ENCODE data around the gene HLA-C. TPM values are rescaled to one million over a fixed set of nuclear protein-coding genes. Genes with fewer than 3 reads are reported as not detected.
"Not testable (repeated sequence)": the region's sequence is repeated elsewhere in the genome, so short reads cannot be mapped to it uniquely, and the experiment has no call there.

The HLA-C gene
- total RNA-seq, 1 experiment from 2014 or later, result 133 TPM

DNA sequence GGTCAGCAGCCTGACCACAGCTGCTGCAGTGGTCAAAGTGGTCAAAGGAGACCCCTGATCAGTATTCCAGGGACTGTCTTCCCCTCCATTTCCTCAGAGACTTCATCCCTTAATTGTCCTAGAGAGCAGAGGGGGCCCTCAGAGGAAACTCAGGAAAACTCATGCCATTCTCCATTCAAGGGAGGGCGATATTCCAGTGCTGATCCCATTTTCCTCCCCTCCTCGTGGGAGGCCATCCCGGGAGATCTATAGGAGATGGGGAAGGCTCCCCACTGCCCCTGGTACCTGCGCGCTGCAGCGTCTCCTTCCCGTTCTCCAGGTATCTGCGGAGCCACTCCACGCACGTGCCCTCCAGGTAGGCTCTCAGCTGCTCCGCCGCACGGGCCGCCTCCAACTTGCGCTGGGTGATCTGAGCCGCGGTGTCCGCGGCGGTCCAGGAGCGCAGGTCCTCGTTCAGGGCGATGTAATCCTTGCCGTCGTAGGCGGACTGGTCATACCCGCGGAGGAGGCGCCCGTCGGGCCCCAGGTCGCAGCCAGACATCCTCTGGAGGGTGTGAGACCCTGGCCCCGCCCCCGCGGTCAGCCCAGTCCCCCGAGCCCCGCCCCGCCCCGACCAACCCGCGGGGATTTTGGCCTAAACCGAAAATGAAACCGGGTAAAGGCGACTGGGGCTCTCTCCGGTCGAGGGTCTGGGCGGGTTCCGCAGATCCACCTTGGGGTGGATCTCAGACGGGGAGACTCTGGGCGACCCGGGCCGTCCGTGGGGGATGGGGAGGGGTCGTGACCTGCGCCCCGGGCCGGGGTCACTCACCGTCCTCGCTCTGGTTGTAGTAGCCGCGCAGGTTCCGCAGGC is 878 bp downstream of the HLA-C start:
- DNase-seq (ENCODE audit: low spot score), result peak; percentile 5

DNA sequence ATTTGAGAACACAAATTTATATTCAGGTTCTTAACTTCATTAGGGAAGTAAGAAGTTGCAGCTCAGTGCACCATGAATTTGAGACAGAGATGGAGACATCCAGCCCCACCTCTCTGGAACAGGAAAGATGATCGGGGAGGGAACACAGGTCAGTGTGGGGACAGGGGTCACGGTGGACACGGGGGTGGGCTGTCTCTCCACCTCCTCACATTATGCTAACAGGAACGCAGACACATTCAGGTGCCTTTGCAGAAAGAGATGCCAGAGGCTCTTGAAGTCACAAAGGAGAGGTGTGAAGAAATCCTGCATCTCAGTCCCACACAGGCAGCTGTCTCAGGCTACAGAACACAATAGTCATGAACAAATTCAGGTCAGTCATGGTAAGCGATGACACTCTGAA is 3.1 kb downstream of the HLA-C start:
- no peak for DNase-seq (ENCODE audit: low spot score)

DNA sequence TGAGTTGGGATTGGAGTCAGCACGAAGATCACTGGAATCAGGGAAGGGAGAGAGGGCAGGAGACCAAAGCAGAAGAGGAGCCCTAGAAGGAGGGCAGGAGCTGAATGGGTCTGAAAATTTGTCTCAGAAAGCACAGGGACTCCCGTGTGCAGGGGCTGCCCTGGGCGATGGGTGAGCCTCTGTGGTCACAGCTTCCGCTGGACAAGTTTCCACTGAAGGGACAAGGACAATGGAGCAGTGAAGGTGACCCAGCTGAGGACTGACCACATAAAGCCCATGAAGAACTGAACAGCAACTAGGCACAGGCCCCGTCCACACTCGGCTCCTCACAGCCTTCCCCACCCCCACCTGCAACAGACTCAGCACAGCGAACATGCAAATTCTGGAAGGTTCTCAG is 3.5 kb downstream of the HLA-C start:
- no peak for DNase-seq (ENCODE audit: low spot score)

DNA sequence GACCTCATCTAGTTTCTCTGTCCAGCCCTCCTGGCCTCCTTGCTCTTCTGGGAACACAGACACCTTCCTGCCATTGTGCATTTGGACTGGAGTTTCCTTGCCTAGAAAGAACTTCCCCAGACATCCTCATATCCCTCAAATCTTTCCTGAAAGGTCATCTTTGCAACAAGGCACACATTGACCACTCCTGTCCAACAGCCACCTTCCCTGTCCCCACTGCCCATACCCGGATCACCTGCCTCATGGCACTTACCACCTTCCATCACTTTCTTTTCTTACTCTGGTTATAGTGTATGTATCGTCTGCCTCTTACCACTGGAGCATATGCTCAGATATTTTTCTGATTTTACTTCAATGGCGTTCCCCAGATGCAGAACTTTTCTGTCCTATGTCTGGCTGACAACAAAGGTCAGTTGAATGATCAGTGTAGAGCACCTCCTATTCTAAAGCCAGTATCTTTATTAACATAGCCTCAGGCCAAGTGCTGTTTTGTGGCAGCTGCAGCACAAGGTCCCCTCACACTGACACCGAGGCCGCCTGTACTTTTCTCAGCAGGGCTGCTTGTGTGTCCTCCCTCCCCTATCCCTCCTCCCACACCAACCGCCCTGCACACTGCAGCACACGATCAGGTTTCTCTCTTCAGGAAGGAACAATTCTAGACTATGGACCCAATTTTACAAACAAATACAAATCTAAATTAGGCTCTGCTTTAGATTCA is 4.1 kb downstream of the HLA-C start:
- DNase-seq (ENCODE audit: low spot score), result no peak

DNA sequence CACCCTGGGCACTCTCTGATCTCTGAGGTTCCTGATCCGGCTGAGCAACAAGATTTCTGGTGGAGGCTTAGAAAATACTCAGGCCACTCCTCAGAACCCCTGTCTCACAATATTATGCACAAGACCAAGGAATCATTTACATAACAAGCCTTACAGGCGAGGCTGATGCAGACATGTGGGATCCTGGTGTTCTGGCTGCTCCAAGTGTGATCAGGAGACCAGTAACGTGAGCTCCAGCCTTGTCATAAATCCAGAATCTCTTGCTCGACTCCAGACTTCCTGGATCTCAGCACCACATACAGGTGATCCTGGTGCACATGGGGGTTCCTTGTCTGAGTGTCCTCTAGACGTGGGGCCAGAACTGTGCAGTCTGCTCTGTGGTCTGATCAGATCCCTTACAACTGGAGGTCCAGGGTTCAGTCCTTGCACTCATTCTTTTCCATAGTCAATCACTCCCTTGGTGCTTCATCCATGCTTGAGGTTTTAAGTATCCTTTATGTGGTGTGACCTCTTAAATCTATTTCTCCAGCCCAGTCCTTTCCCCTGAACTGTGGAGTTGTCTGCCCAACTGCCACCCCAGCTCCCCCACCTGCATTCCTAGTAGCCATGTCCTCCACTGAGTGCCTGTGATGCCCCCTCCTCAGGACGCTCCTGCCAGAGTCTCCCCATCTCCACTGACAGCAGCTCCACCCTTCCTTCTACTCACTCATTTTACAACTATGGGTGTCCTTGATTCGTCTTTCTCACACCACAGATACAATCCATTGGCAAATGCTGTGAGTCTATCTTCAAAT is 5.1 kb downstream of the HLA-C start:
- DNase-seq (ENCODE audit: low spot score), result no peak

DNA sequence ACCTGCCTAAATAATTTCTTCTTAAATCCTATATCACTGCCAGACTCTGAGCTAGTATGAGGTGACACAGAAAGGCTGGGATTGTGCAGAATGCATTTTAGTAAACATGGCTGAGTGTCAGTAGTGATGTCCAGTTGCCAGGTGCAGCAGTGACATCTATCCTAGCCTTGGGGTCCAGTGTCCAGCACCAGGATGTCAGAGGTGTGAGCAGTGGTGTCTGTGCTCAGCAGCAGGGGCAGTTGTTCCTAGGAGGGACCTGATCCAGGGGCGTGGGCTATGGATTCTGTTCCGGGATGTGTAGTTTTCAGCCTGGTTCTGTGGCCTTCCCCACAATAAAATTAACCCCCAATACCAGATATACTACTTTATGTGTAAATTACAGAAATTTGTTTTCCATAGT is 6.0 kb downstream of the HLA-C start:
- no peak for DNase-seq (ENCODE audit: low spot score)

DNA sequence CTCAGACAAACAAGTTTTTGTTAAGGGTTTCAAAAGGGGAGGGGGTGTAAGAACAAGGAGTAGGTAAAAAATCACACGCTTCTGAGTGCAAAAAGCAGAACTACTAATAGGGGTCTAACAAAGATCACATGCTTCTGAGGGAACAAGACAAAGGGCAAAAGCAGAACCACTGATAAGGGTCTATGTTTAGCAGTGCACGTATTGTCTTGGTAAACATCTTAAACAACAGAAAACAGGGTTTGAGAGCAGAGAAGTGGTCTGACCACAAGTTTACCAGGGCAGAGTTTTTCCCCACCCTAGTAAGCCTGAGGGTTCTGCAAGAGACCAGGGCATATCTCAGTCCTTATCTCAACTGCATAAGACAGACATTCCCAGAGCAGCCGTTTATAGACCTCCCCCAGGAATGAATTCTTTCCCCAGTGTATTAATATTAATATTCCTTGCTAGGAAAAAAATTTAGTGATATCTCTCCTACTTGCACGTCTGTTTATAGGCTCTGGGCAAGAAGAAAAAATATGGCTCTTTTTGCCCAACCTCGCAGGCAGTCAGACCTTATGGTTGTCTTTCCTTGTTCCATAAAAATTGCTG is 8.5 kb downstream of the HLA-C start:
- DNase-seq (ENCODE audit: low spot score), result not testable (repeated sequence)

DNA sequence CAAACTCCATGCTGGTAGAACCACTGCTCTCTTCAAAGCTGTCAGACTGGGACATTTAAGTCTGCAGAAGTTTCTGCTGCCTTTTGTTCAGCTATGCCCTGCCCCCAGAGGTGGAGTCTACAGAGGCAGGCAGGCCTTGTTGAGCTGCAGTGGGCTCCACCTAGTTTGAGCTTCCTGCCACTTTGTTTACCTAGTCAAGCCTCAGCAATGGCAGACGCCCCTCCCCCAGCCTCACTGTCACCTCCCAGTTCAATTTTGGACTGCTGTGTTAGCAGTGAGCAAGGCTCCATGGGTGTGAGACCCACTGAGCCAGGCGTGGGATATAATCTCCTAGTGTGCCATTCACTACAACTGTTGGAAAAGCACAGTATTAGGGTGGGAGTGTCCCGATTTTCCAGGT is 11.9 kb downstream of the HLA-C start:
- DNase-seq (ENCODE audit: low spot score), result not testable (repeated sequence)

DNA sequence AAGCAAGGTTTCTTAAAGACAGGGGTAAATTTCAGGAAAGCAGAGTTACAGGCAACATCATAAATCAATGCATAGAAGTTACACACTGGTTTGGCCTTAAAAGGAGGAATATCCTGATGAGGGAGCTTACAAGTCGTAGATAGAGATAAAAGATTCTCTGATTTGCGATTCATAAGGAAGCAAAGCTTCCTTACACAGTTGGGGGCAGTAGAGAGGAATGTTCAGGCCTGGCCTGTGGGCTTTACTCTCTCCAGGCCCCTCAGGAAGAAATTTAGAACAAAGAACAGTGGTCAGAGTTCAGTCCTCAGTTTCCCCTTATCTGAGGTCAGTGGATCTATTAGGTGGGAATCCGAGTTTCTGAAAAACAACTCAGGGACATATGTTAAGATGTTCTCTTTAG is 19.3 kb downstream of the HLA-C start:
- no peak for DNase-seq (ENCODE audit: low spot score)

DNA sequence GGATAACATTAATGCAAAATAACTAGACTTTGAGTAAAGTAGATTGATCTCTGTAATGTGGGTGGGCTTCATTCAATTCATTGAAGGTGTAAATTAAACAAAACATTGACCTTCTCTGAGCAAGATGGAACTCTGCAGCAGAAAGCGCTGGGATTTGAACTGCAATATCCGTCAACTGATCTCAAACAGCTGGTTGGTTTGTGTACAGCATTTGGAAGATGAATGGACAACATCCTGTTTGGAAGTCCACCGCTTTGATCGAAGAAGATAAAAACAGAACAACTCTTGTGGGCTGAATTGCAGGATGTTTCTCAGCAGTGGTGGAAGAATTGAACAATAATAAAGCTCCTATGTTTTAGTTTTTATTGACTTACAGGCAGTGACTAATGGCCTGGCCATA is 20.6 kb downstream of the HLA-C start:
- DNase-seq (ENCODE audit: low spot score), result no peak

DNA sequence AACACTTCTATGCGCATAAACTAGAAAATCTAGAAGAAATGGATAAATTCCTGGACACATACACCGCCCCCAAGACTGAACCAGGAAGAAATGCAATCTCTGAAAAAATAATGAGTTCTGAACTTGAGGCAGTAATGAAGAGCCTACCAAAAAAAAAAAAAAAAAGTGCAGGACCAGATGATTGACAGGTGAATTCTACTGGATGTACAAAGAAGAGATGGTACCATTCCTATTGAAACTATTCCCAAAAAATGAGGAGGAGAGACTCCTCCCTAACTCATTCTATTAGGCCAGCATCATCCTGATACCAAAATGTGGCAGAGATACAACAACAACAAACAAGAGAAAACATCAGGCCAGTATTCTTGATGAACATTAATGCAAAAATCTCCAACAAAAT is 22.7 kb downstream of the HLA-C start:
- no peak for DNase-seq (ENCODE audit: low spot score)

DNA sequence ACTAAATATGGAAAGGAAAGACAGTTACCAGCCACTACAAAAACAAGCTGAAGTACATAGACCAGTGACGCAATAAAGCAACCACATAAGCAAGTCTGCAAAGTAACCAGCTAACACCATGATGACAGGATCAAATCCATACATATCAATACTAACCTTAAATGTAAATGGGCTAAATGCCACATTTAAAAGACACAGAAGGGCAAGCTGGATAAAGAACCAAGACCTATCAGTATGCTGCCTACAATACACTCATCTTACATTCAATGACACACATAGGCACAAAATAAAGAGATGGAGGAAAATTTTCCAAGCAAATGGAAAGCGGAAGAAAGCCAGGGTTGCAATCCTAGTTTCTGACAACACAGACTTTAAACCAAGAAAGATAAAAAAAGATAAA is 24.1 kb downstream of the HLA-C start:
- no peak for DNase-seq (ENCODE audit: low spot score)

DNA sequence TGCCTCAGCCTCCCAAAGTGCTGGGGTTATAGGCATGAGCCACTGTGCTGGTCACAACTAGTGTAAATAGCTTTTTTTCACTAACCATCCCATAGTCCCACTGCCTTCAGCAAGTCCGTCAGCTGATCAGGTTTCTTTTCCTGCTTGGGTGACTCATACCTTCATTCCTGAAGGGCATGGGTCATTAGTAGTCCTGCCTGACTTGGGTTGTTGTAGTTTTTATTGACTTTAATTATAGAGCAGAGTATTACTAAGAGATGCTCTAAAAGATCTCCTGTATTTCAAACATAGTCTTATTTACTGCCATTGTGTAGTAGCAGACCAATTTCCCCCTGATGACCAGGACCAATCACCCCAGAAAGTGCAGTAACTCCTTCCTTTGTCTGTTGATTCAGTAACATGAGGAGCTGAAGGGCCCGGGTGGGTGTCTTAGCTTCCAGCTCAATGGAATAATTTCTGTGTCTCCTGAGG is 25.8 kb downstream of the HLA-C start:
- DNase-seq (ENCODE audit: low spot score), result peak; percentile 80

DNA sequence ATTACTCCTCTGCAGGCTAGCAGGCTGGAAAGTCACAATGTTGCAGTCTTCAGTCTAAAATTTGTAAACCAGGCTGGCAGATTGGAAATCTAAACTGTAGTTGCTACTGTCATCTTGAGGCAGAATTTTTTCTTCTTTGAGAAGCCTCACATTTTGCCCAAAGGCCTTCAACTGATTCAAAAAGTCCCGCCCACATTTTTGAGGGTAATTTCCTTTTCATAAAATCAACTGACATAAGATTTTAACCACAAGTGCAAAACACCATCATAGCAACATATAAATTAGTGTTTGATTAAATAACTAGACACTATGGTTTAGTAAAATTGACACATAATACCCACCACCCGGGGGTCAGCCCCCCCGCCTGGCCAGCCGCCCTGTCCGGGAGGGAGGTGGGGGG is 28.4 kb downstream of the HLA-C start:
- peak; percentile 26 for DNase-seq (ENCODE audit: low spot score)

DNA sequence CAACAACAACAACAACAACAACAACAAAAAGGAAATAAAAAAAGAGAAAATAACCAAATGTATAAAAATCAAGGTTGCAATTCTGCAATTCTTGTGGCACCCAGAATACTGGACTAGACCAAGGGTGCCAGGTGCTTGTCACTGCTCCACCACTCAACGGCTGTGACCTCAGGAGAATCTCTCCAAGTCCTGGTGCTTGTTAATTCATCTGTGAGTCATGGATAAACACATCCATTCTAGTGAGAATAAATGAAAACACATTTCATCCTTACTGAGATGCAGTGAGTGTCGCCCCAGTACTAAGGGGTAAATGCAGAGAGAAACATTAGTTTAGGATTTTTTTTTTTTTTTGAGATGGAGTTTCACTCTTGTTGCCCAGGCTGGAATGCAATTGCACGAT is 32.0 kb downstream of the HLA-C start:
- no peak for DNase-seq (ENCODE audit: low spot score)

DNA sequence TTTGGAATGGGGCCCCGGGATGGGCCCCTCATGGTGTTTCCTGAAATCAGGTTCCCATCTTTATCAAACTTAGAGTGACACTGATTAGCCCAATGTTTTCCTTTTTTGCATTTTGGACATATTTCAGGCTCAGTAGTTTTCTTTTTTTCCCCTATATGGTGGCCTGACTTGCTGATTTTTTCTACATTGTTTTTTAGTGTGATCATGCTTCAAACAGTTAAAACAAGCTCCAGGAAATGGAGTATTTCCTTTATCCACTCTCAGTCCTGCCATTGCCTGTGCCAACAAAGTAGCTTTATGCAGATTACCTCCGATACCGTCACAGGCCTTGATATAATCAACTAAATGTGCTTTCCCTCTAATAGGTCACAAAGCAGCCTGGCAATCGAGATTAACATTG is 37.8 kb downstream of the HLA-C start:
- not testable (repeated sequence) for DNase-seq (ENCODE audit: low spot score)

DNA sequence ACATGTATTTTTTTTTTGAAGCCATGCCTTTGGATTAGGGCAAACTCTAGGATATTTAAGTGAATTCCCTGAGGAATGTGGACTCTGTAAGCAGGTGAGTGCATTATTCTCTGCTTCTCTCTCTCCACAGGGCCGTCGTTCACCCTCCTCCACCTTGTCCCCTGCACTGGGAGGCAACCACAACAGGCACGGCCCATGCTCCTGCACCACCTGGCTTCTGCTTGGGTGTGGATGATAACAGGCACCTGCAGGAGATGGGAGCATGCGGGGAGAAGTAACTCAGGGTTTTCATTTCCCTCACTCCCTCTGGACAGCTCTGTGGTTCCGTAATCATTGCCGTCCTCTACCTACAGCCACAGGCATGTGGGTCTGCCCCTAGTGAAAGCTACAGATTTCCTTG is 43.4 kb downstream of the HLA-C start:
- DNase-seq (ENCODE audit: low spot score), result no peak

DNA sequence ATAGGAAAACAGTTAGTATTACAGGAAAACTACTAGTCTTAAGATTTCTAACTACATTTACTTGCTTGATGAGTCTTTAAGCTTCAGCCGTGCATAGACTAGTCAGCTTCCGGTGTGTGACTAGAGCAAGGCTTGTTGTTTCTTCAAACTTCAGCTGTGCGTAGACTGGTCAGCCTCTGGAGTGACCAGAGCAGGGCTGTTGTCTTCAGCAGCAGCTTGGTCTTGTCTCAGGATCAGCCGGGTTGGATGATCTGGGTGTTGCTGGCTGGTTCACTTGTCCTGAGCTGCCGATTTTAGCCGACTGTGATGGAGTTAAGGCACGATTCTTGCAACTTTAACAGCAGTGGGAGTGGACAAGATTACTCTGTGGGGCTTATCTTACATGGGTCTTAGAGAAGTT is 44.7 kb downstream of the HLA-C start:
- no peak for DNase-seq (ENCODE audit: low spot score)

DNA sequence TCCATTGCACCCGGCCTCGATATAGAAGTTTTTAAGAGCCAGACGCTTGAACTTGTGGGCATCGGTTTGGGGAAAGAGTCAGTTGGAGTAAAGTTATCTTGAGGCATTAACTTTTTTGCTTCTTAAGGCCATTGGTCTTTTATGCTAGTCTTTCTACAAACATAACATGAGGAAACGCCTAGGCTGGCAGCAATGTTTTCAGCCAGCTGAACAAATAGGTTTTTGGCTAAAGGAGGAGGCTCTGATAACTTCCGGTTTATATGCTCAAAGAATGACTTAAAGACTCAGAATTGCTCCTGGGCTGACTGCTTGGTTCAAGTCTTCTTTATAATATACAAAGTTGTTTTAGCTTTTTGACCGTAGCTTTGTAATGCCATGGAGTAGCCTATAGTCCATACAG is 46.2 kb downstream of the HLA-C start:
- no peak for DNase-seq (ENCODE audit: low spot score)

DNA sequence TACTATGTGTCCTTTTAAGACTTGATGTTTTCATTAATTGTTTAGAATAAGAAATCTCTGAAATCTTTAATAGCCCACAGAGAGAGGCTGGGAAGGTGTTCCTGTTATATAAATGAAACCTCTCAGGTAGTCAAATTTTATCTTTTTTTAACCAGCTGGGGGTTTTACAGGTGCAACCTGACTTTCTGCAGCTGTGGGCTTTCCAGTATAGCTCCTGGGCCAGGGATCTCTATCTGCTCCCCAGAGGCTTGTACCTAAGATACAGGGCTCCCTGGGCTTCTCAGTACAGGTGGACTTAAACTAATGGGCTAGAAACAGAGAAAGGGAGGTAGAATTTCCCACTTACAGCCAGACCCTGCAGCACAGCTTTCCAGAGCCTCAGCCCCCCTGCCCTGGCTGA is 49.4 kb downstream of the HLA-C start:
- DNase-seq (ENCODE audit: low spot score), result no peak

All from HT-29 (cell line).